Measurements from ENCODE around the gene RBM38. TPM values are rescaled to one million over a fixed set of nuclear protein-coding genes. Genes with fewer than 3 reads are reported as not detected.
A peak's percentile ranks its signal among the peaks of the same experiment; 100 is the strongest.

The RBM38 gene
- total RNA-seq, 2 experiments from 2014 or later = 60.9 to 62.8 TPM

- ATAC-seq (ENCODE audit: low read depth) = peak; percentile 17
- Mint-ChIP-seq H3K4me3 (peak overlapping the region; percentile 85), H3K27ac (peak overlapping the region; percentile 90), H3K9me3 (no peaks in the 10 kb centered on the region), H3K27me3 (no peaks in the 10 kb centered on the region), H3K4me1 (peaks cover 22% of the 10 kb centered on the region), H3K36me3 (peaks cover 11% of the 10 kb centered on the region)
- peak; percentile 75 for DNase-seq
- POLR2A ChIA-PET = interaction anchor here (0.6 to 2.5 kb wide), 6 partner anchors 9 to 230 kb away, joined by 3 to 17 read pairs (median 8); partner anchors contain the start of gene ZBP1
These were observed 2.1 kb upstream of the RBM38 start for GRCh38 chr20:57388953-57389694.

- no peak for ATAC-seq (ENCODE audit: low read depth)
- DNase-seq = peak; percentile 72
- no peaks in the 10 kb centered on the region for H3K9me3 Mint-ChIP-seq
- peak overlapping the region; percentile 90 for H3K27ac Mint-ChIP-seq
- POLR2A ChIA-PET = interaction anchor here (0.6 to 5.3 kb wide), 9 partner anchors 9 to 239 kb away, joined by 3 to 78 read pairs (median 9); partner anchors contain the start of gene ZBP1
- H3K27me3 Mint-ChIP-seq = no peaks in the 10 kb centered on the region
- peaks cover 18% of the 10 kb centered on the region for H3K36me3 Mint-ChIP-seq
- H3K4me3 Mint-ChIP-seq = peak overlapping the region; percentile 85
- H3K4me1 Mint-ChIP-seq = peaks cover 22% of the 10 kb centered on the region
These were observed 1.2 kb upstream of the RBM38 start for GRCh38 chr20:57389695-57390603.

- peak; percentile 5 for ATAC-seq (ENCODE audit: low read depth)
- POLR2A ChIA-PET = interaction anchor here (0.7 to 5.3 kb wide), 13 partner anchors 11 to 909 kb away, joined by 3 to 78 read pairs (median 7); partner anchors contain the start of gene ZBP1
- Mint-ChIP-seq H3K27ac (peak overlapping the region; percentile 87), H3K9me3 (no peaks in the 10 kb centered on the region), H3K36me3 (peaks cover 29% of the 10 kb centered on the region), H3K27me3 (no peaks in the 10 kb centered on the region), H3K4me1 (peaks cover 26% of the 10 kb centered on the region), H3K4me3 (peak overlapping the region; percentile 89)
- DNase-seq = peak; percentile 65
These were observed 474 bp downstream of the RBM38 start for GRCh38 chr20:57391439-57392301.

GRCh38 chr20:57392512-57393271 lies 1.5 kb downstream of the RBM38 start:
- no peaks in the 10 kb centered on the region for H3K27me3 Mint-ChIP-seq
- peak; percentile 67 for ATAC-seq (ENCODE audit: low read depth)

GRCh38 chr20:57393321-57394120 lies 2.3 kb downstream of the RBM38 start:
- Mint-ChIP-seq H3K27me3 (no peaks in the 10 kb centered on the region), H3K36me3 (peaks cover 40% of the 10 kb centered on the region), H3K4me1 (peaks cover 40% of the 10 kb centered on the region), H3K4me3 (peak overlapping the region; percentile 89), H3K9me3 (no peaks in the 10 kb centered on the region), H3K27ac (peak overlapping the region; percentile 87)
- POLR2A ChIA-PET = interaction anchor here (0.8 to 5.3 kb wide), 8 partner anchors 10 to 226 kb away, joined by 3 to 78 read pairs (median 7); partner anchors contain the start of gene ZBP1
- no peak for DNase-seq
- ATAC-seq (ENCODE audit: low read depth) = no peak

More at GRCh38 chr20:57392512-57393271, 1.5 kb downstream of the RBM38 start:
- Mint-ChIP-seq H3K27ac (peak overlapping the region; percentile 87), H3K4me3 (peak overlapping the region; percentile 89), H3K9me3 (no peaks in the 10 kb centered on the region), H3K4me1 (peaks cover 35% of the 10 kb centered on the region), H3K36me3 (peaks cover 38% of the 10 kb centered on the region)
- POLR2A ChIA-PET = interaction anchor here (0.8 to 5.3 kb wide), 13 partner anchors 9 to 241 kb away, joined by 3 to 78 read pairs (median 4); partner anchors contain the start of gene ZBP1
- DNase-seq = peak; percentile 84

- no peaks in the 10 kb centered on the region for H3K27me3 Mint-ChIP-seq
- H3K4me1 Mint-ChIP-seq = peaks cover 49% of the 10 kb centered on the region
- no peak for ATAC-seq (ENCODE audit: low read depth)
- DNase-seq = no peak
- peaks cover 46% of the 10 kb centered on the region for H3K36me3 Mint-ChIP-seq
- POLR2A ChIA-PET = interaction anchor here (1.4 to 5.3 kb wide), 2 partner anchors 39 to 225 kb away, joined by 3 to 78 read pairs; no protein-coding TSS in a partner anchor
- no peak overlapping the region for H3K27ac Mint-ChIP-seq
- H3K9me3 Mint-ChIP-seq = no peaks in the 10 kb centered on the region
- H3K4me3 Mint-ChIP-seq = peak overlapping the region; percentile 89
These were observed 3.2 kb downstream of the RBM38 start for GRCh38 chr20:57394121-57395082.

- peaks cover 45% of the 10 kb centered on the region for H3K4me1 Mint-ChIP-seq
- POLR2A ChIA-PET = interaction anchor here (5.4 kb wide), 1 partner anchor 38 kb away, joined by 76 read pairs; no protein-coding TSS in a partner anchor
- H3K4me3 Mint-ChIP-seq = no peak overlapping the region
- DNase-seq = no peak
- H3K9me3 Mint-ChIP-seq = no peaks in the 10 kb centered on the region
- peaks cover 50% of the 10 kb centered on the region for H3K36me3 Mint-ChIP-seq
- H3K27me3 Mint-ChIP-seq = no peaks in the 10 kb centered on the region
- ATAC-seq (ENCODE audit: low read depth) = no peak
- no peak overlapping the region for H3K27ac Mint-ChIP-seq
These were observed 4.1 kb downstream of the RBM38 start for GRCh38 chr20:57395111-57395966.

- Mint-ChIP-seq H3K4me3 (no peak overlapping the region), H3K27me3 (no peaks in the 10 kb centered on the region), H3K36me3 (peaks cover 53% of the 10 kb centered on the region), H3K27ac (no peak overlapping the region), H3K4me1 (peaks cover 47% of the 10 kb centered on the region), H3K9me3 (no peaks in the 10 kb centered on the region)
- POLR2A ChIA-PET = interaction anchor here (5.4 kb wide), 1 partner anchor 37 kb away, joined by 76 read pairs; no protein-coding TSS in a partner anchor
- DNase-seq (no peak), ATAC-seq (ENCODE audit: low read depth) (no peak)
These were observed 5.2 kb downstream of the RBM38 start for GRCh38 chr20:57396212-57396983.

GRCh38 chr20:57396984-57397692 lies 5.9 kb downstream of the RBM38 start:
- ATAC-seq (ENCODE audit: low read depth) (no peak), DNase-seq (no peak)
- no peaks in the 10 kb centered on the region for H3K9me3 Mint-ChIP-seq
- peaks cover 53% of the 10 kb centered on the region for H3K4me1 Mint-ChIP-seq
- POLR2A ChIA-PET = interaction anchor here (0.8 to 5.4 kb wide), 8 partner anchors 9 to 221 kb away, joined by 3 to 76 read pairs (median 4); no protein-coding TSS in a partner anchor
- peaks cover 59% of the 10 kb centered on the region for H3K36me3 Mint-ChIP-seq
- no peaks in the 10 kb centered on the region for H3K27me3 Mint-ChIP-seq
- H3K4me3 Mint-ChIP-seq = peak overlapping the region; percentile 83
- H3K27ac Mint-ChIP-seq = peak overlapping the region; percentile 84

Measured in activated naive CD8-positive, alpha-beta T cell treated with anti-CD3 and anti-CD28 coated beads, Interleukin-2, amount 10 ng/mL, durations not matched to agents 7 days and 5 days (primary cell).